Superior temporal gyrus (tissue), 1 donor: ENCODE measurements around the gene FHL1.
"Not testable (repeated sequence)": the region's sequence is repeated elsewhere in the genome, so short reads cannot be mapped to it uniquely, and the experiment has no call there.

ENCODE experiments used
- DNase-seq: peaks from one replicate; pipeline ENCODE4 v3.0.0-alpha.2; 2016; ENCODE audit errors: extremely low spot score

FHL1 gene

DNA sequence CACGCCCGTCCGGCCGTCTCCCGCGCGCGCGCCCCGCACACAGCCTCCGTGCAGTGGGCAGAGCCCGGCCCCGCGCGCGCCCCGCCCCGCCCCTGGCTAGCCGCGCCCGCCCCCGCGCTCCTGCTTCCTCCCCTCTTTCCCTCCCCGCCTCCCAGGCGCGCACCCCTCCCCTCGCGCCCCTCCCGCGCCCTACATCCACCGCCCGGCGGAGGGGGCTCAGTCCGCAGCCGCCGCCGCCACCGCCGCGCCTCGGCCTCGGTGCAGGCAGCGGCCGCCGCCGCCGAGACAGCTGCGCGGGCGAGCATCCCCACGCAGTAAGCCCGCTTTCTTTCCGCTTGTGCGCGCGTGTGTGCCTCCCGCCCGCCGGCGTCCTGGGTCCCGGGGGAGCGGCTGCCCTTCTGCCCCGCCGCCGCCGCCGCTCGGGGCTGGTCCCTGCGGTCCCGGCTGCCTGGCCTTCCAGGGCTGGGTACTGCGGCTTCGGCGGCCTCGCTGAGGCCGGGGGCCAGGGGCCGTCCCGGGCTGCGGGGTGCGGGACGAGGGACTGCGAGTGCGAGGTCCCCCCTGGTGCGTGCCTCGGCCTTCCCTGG is at the start of gene FHL1:
Gene FHL1, plus strand, starts transcription at position 219 of the 587 bp plus-strand sequence.
- no peak for DNase-seq

GRCh38 chrX:136097871-136098805 is 49.2 kb upstream of the FHL1 start:
- no peak for DNase-seq

DNA sequence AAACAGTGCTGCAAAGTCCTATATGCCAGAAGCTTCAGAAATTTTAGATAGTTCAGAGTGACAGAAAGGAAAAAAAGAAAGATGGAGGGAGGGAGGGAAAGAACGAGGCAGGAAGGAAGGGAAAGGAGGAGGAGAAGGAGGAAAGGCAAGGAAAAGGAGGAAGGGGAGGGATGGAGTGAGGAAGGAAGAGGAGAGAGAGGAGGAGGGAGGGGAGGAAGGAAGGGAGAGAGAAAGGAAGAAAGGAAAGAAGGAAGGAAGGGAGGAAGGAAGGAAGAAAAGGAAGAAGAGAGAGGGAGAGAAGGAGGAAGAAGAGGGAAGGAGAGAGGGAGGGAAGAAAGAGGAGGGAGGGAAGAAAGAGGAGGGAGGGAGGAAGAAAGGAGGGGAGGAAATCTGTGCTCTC is 42.4 kb upstream of the FHL1 start:
- DNase-seq, result no peak

- DNase-seq, result no peak
These were observed 40.3 kb upstream of the FHL1 start for GRCh38 chrX:136106920-136107528.

GRCh38 chrX:136108905-136109304 is 38.4 kb upstream of the FHL1 start:
- DNase-seq, result not testable (repeated sequence)

GRCh38 chrX:136112286-136112685 is 35.0 kb upstream of the FHL1 start:
- DNase-seq, result no peak

DNA sequence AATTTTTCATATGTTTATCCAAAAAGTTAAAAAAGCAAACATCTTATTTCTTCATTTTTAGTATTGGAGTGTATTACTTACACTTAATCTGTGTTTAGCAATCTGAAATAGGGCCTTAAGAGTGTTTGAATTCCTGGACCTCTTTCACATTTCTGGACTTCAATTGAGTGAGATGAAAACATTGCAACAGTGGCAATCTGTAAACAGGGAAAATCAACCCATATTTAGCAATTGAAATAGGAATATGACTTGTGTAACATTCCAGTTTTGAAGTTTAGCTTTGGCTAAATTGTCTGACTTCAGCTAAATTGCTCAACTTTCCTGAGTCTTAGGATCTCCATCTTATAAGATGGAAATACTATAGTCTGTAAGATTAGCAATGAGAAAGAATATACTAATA is 34.6 kb upstream of the FHL1 start:
- DNase-seq, result no peak

- no peak for DNase-seq
These were observed 32.0 kb upstream of the FHL1 start for GRCh38 chrX:136115126-136115903.

- DNase-seq, result no peak
These were observed 31.4 kb upstream of the FHL1 start for GRCh38 chrX:136115904-136116297.

DNA sequence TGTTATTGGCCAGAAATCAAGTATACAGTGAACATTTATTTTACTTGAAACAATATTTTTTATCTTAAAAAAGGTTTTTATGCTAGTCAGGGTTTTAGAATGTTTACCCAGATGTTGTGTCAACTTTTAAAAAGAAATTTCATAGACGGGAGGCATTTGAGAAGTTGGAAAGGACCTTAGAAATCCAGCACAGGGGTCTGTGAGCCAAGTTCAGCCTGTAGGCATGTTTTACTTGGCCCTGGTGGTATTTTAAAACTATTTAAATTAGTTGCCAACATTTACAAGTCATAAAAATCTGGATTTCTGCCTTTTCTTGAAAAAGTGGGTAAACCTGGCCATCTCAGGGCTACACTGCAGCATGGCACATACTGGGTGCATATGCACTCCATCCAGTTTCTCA is 25.5 kb upstream of the FHL1 start:
- no peak for DNase-seq

DNA sequence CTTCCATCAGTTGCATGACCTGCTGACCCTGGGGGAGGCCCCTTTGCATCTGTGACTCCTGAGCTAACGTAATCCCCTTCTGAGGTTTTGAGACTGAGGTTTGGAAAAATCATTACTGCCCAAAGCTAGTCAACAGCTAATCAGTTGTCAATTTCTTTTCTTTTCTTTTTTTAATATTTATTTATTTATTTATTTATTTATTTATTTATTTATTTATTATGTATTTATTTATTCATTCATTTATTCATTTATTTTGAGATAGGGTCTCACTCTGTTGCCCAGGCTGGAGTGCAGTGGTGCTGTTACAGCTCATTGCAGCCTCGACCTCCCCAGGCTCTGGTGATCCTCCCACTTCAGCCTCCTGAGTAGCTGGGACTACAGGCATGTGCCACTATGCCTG is 25.1 kb upstream of the FHL1 start:
- DNase-seq, result no peak

GRCh38 chrX:136125106-136125505 is 22.2 kb upstream of the FHL1 start:
- no peak for DNase-seq

- DNase-seq, result no peak
These were observed 21.0 kb upstream of the FHL1 start for GRCh38 chrX:136126371-136126770.

DNA sequence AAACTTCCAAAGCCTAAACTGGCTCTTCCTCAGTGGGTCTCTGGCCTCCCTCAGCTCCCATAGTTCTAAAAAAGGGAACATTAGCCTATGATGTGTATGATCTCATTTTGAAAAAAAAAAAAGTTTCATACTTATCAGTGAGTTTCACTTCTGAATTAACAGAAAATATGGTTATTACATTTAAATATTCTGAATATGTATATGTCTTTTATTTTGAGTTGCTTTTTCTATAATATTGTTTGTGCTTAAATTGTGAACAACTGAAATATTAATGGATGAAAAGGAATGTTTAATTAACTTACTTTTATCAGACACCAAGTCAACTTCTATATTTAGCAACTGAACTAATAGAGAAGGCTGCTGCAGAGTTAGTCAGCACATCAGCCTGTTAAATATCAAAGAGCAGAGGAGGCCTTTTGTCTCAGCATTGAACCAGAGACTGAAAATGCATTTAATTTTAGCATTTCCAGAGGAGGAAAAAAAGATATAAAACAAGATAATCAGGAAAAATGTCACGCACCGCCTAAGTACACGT is 20.4 kb upstream of the FHL1 start:
- DNase-seq, result no peak

- no peak for DNase-seq
These were observed 18.6 kb upstream of the FHL1 start for GRCh38 chrX:136128743-136129142.

DNA sequence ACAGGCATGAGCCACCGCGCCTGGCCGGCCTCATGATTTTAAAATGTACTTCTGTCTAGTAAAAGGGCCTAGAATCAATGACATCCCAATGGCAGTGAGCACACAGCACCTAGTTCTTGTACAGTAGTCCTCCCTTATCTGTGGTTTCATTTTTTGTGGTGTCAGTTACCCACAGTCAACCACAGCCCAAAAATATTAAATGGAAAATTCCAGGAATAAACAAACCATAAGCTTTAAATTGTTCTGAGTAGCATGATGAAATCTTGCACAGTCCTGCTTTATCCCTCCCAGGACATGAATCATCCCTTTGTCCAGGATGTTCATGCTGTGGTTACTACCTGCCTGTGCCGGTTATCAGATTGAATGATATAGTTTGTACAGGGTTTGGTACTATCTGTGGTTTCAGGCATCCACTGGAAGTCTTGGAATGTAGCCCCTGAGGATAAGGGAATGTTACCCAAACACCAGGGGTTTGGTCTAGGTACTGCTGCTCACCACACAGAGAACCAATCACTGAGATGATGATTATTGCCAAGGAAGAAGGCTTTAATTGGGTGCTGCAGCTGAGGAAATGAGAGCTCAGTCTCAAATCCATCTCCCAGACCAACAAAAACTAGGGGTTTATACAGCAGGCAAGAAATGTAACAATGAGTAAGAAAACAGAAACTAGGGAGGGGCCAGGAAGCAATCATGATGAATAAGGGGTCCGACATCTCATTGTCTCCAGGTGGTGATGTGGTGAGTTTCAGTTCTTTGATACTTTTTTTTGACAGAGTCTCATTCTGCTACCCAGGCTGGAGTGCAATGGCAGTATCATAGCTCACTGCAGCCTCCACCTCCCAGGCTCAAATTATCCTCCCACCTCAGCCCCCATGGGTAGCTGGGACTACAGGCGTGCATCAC is 16.2 kb upstream of the FHL1 start:
- no peak for DNase-seq

DNA sequence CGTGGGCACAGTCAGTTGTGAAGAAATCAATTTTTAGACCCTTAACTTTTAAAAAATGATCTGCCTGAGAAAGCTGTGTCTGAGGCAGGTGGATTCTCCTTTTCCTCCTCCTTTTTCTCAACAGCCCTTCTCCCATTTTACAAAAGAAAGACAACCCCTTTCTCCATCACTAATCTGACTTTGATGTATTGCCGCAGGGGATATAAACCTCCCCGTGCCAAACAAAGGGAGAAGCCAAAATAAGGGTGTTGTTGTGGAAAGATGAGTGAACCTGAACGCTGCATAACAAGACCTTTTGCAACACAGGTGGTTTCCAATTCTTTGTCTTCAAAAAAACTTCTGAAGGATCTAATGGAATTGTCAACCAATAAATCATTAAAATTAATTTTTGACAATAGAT is 8.4 kb upstream of the FHL1 start:
- DNase-seq, result no peak

- no peak for DNase-seq
These were observed 5.8 kb upstream of the FHL1 start for GRCh38 chrX:136141569-136141968.

DNA sequence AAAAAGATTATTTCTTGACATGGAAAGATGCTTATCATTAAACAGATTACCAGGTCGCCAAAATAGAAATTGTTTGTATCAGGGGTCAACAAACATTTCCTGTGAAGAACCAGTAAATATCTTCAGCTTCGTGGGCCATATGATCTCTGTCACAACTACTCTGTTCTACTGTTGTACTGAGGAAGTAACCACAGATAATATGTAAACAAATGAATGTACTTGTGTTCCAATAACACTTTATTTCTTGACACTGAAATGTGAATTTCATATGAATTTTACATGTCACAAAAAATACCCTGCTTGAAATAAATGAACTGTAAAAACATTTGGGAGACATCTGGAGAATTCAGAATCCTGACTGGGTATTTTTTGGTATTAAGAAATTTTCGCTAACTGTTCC is 4.7 kb upstream of the FHL1 start:
- no peak for DNase-seq

DNA sequence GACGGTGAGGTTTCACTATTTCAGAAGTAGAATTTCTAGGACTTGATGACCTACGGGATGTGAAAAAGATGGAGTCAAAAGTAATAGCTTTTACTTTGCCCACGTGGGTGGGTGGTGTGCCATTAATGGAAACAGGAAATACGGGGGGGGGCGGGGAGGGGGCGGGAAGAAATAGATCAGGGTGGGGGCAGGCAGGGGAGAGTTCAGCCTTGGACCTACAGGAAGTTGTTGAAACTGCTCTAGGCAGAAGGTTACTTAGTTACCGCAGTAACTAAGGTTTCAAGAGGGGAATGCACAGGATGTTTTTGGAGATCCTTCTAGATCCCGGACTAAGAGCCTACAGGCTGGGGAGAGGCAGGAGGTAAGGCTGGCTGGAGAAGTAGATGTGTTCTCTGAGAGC is 3.6 kb upstream of the FHL1 start:
- DNase-seq, result no peak
